K562 (cell line): ENCODE results near the gene HCRTR1. TPM values are rescaled to one million over a fixed set of nuclear protein-coding genes. Genes with fewer than 3 reads are reported as not detected.

Experiments
- BHLHE40 ChIP-seq: IDR thresholded peaks from 2 replicates; pipeline ENCODE4 v1.6.1; 2011; ENCODE audit warnings: low read length, improper control_type of control experiment
- DPF2 ChIP-seq: fragments of 450-650 bp; IDR thresholded peaks from 2 replicates; pipeline ENCODE4 v1.6.1; 2016
- HOMEZ ChIP-seq: fragments of 250-450 bp; sonication (Bioruptor Pico); IDR thresholded peaks from 2 replicates; pipeline ENCODE4 v1.4.0; 2020; ENCODE audit warnings: mild to moderate bottlenecking, moderate library complexity
- HSF4 ChIP-seq: fragments of 250-450 bp; sonication (Bioruptor Pico); IDR thresholded peaks from 2 replicates; pipeline ENCODE4 v2.1.2; 2022; ENCODE audit warnings: mild to moderate bottlenecking, moderate library complexity, borderline replicate concordance
- MAX ChIP-seq: sonication (generic); formaldehyde crosslinking; IDR thresholded peaks from 2 replicates; pipeline ENCODE4 v1.9.0; 2022; ENCODE audit warnings: mild to moderate bottlenecking, missing genetic modification reagents
- MEIS2 ChIP-seq: fragments of 450-650 bp; IDR thresholded peaks from 2 replicates; pipeline ENCODE4 v1.6.1; 2014; ENCODE audit warnings: mild to moderate bottlenecking; ENCODE audit not compliant: partially characterized antibody
- NKRF ChIP-seq: fragments of 450-650 bp; IDR thresholded peaks from 2 replicates; pipeline ENCODE4 v1.6.1; 2016; ENCODE audit warnings: borderline replicate concordance
- SMC3 ChIP-seq: conservative IDR thresholded peaks from 2 replicates; pipeline ENCODE4 v1.6.1; 2011; ENCODE audit warnings: low read depth, low read length, improper control_type of control experiment; ENCODE audit not compliant: insufficient read depth
- ZBTB40 ChIP-seq, 2 experiments: fragments of 450-650 bp in 1 of 2; sonication (generic) in 1 of 2; formaldehyde crosslinking in 1 of 2; IDR thresholded peaks; 2 replicates each; pipeline versions ENCODE4 v1.7.1 to v1.9.0; 2016 to 2022; ENCODE audit warnings: inconsistent platforms in 1 of 2, mild to moderate bottlenecking in 1 of 2, missing genetic modification reagents in 1 of 2
- ZFP36 ChIP-seq: fragments of 150-350 bp; IDR thresholded peaks from 2 replicates; pipeline ENCODE4 v1.6.1; 2018; ENCODE audit warnings: low read length, low read depth; ENCODE audit not compliant: partially characterized antibody
- ZFP91 ChIP-seq: sonication (generic); formaldehyde crosslinking; IDR thresholded peaks from 2 replicates; pipeline ENCODE4 v1.8.0; 2022; ENCODE audit warnings: mild to moderate bottlenecking, missing genetic modification reagents
- polyA plus RNA-seq, 8 experiments: library from polyadenylated mRNA; depleted of rRNA in 4 of 8; stranded (reverse) in 5 of 8; unstranded in 3 of 8; fragments of >200 nt; fragmentation: Nextera tagmentation in 2 of 8; fragmentation: Illumina TruSeq in 1 of 8; extraction: Ambion mirVana in 2 of 8; extraction: Trizol in 1 of 8; gene quantifications; 2 replicates each; pipeline versions ENCODE4 v1.2.1 to v1.2.3, GENCODE V29; 2011 to 2014; ENCODE audit warnings: inconsistent platforms in 1 of 8, missing spikeins in 1 of 8
- total RNA-seq, 7 experiments: library from RNA; depleted of rRNA in 6 of 7; stranded (reverse); fragments of >200 nt in 6 of 7; fragmentation: Illumina TruSeq in 2 of 7; extraction: Trizol in 2 of 7; gene quantifications; 2 replicates each; pipeline versions ENCODE4 v1.2.1 to v1.2.3, GENCODE V29; 2011 to 2021; ENCODE audit warnings: low replicate concordance in 1 of 7

HCRTR1 gene
- total and polyA plus RNA-seq, 9 of the 15 experiments (the other 6 are each of a cell fraction or from before 2014, with no cell fraction given), result not detected

GRCh38 chr1:31644560-31645273 lies 27.2 kb downstream of the HCRTR1 start, which contains the start of gene PEF1 (continued):
- TF ChIP-seq MAX (CRISPR knock-in tag), result peak; percentile 82
- TF ChIP-seq NKRF, result peak; percentile 87; the same call in 1 of the 2 replicates
- no peak for TF ChIP-seq ZFP91 (CRISPR knock-in tag)
- TF ChIP-seq ZFP36, result no peak
- peak; percentile 32; the same call in 1 of the 2 replicates for TF ChIP-seq BHLHE40
- TF ChIP-seq HSF4 (CRISPR knock-in tag), result no peak
- peak; percentile 98 for TF ChIP-seq ZBTB40 (IDR thresholded peaks at IDR 0.05)
- no peak for TF ChIP-seq ZBTB40 (CRISPR knock-in tag; IDR thresholded peaks at IDR 0.05)
- TF ChIP-seq HOMEZ (CRISPR knock-in tag), result 0 out of 2 replicates have a peak, but pooled peaks have one; percentile 66
- TF ChIP-seq DPF2, result peak; percentile 14; the same call in 1 of the 2 replicates
- TF ChIP-seq SMC3, result 0 out of 2 replicates have a peak, but pooled peaks have one; percentile 8
- peak; percentile 93 for TF ChIP-seq MEIS2
